GM21360 (cell line): ENCODE data around the gene PLEKHO2.

Experiments used
- ATAC-seq: cut with Tn5 transposase; IDR thresholded peaks from one replicate; pipeline ENCODE4 v1.9.1; 2021; ENCODE audit warnings: mild to moderate bottlenecking, moderate library complexity; ENCODE audit not compliant: unreplicated experiment

Gene PLEKHO2

GRCh38 chr15:64825431-64826294, 16.1 kb upstream of the PLEKHO2 start, which contains the start of gene PIF1:
PIF1 (minus strand) TSS chr15:64825647; CDS start chr15:64824335, 1,312 bp downstream.
- ATAC-seq = peak; percentile 82

GRCh38 chr15:64828985-64829384, 12.7 kb upstream of the PLEKHO2 start:
- no peak for ATAC-seq

- no peak for ATAC-seq
Measured at GRCh38 chr15:64833690-64834089, 8.0 kb upstream of the PLEKHO2 start.

GRCh38 chr15:64836023-64836536, 5.6 kb upstream of the PLEKHO2 start:
- no peak for ATAC-seq

GRCh38 chr15:64837502-64837901, 4.2 kb upstream of the PLEKHO2 start:
- ATAC-seq = no peak

- ATAC-seq = no peak
Measured at GRCh38 chr15:64841060-64841343, 713 bp upstream of the PLEKHO2 start.

GRCh38 chr15:64842096-64842939, 603 bp downstream of the PLEKHO2 start:
- no peak for ATAC-seq

- ATAC-seq = no peak
Measured at GRCh38 chr15:64842986-64843561, 1.4 kb downstream of the PLEKHO2 start.

GRCh38 chr15:64843991-64844390, 2.3 kb downstream of the PLEKHO2 start:
- no peak for ATAC-seq

- ATAC-seq = no peak
Measured at GRCh38 chr15:64844576-64845145, 2.9 kb downstream of the PLEKHO2 start.

- ATAC-seq = no peak
Measured at GRCh38 chr15:64845183-64845611, 3.5 kb downstream of the PLEKHO2 start.

GRCh38 chr15:64845831-64846595, 4.3 kb downstream of the PLEKHO2 start:
- ATAC-seq = no peak

- no peak for ATAC-seq
Measured at GRCh38 chr15:64847016-64847415, 5.3 kb downstream of the PLEKHO2 start.

GRCh38 chr15:64847448-64847847, 5.7 kb downstream of the PLEKHO2 start:
- no peak for ATAC-seq

GRCh38 chr15:64847876-64848716, 6.4 kb downstream of the PLEKHO2 start:
- ATAC-seq = no peak

- ATAC-seq = no peak
Measured at GRCh38 chr15:64850778-64851502, 9.2 kb downstream of the PLEKHO2 start.

- ATAC-seq = no peak
Measured at GRCh38 chr15:64851503-64851840, 9.8 kb downstream of the PLEKHO2 start.

- ATAC-seq = no peak
Measured at GRCh38 chr15:64854041-64854440, 12.3 kb downstream of the PLEKHO2 start.

GRCh38 chr15:64854526-64854925, 12.8 kb downstream of the PLEKHO2 start:
- ATAC-seq = no peak
